Stimulated activated CD4-positive, alpha-beta T cell treated with anti-CD3 and anti-CD28 coated beads, Interleukin-1b, Interleukin-23, amount 100 ng/mL, for 1 hour (primary cell): Measurements from ENCODE around the gene SPG11.
A peak's percentile ranks its signal among the peaks of the same experiment; 100 is the strongest.
"Not testable (repeated sequence)": the region's sequence is repeated elsewhere in the genome, so short reads cannot be mapped to it uniquely, and the experiment has no call there.

Source experiments
- DNase-seq, 2 donors: peaks; one replicate each; pipeline ENCODE4 v3.0.0-alpha.2; 2020; ENCODE audit warnings: low read depth in 2 of 2

Gene SPG11

DNA sequence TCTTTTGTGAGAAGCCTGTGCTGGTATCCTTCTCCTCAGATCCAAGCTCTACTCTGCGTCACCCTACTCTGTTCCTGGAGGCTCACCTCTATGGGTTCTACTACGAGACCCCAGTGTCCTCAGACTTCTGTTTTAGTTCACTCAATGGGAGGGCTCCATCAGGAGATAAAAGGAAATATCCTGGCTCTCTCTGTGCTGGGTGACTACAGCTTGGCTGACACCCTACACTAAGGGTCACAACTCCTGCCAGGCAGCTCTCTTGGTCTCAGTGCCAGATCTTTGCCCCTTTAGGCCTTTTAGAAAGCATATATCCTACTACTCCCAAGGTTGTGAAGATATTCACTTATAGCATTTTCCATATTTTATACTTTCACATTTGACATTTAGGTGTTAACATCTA is 46.5 kb downstream of the SPG11 start:
- DNase-seq: no peak

DNA sequence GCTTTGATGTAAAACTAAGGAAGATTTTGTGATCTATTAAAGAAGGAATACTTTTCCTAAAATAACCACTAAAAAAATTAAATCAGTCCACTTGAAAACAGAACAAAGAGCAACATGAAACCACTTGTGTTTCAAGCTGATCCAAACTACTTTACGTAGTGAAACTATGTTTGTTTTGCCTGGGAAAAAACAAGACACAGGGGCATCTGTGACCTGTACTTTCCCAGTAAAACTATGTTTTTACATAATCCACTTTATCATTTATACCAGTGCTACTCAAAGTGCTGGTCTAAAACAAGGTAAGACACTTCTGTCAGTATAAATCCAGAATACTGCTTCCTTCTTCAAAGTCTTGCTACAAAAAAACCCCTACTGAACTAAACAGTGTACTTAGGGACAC is 56.7 kb downstream of the SPG11 start:
- DNase-seq: no peak

DNA sequence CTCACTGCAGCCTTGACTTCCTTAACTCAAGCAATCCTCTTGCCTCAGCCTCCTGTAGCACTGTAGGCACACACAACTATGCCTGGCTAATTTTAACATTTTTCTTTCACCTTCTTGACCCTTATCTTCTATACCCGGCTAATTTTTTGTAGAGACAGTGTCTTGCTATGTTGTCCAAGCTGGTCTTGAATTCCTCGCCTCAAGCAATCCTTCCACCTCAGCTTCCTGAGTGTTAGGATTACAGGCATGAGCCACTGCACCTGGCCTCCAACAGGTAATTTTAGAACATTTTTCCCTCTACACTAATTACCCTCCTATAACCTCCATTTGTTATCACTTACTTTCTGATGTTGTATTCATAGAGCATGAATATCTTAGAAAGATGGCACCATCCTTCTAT is 60.3 kb downstream of the SPG11 start:
- no peak for DNase-seq

DNA sequence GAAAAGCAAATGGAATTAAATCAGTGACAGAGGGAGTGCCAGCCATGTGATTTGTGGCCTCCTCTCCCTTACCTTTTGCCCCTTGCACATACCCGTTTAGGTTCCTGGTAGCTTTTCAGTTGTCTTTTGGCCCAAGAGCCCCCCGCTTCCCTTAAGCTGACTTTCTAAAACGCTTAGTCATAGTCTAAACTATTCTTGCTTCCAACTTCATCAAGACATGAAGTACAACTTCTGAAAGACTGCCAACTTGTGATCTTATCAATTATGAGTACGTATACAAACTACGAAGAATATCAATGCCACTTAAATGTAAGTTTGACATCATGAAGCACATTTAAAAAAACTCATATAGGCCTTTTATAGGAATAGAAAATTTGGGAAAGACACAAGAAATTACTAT is 64.6 kb downstream of the SPG11 start:
- DNase-seq: no peak

DNA sequence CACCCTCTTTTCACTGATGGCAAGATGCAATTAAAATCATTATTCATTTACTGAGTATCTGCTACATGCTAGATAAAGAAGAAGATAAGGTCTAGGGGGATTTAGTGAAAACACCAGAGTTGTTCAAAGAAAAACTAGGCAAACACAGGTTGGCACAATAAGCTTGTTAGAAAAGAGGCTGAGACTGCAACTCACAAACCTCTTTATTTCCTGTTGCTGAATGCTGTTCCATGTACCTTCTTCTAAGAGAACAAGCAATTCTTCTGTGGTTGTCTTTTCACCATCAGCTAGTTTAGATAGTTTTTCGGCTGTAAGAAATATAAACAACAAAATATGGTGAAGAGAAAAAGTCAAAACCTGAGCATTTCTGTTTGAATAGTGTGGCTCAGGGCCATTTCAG is 65.4 kb downstream of the SPG11 start:
- no peak for DNase-seq

DNA sequence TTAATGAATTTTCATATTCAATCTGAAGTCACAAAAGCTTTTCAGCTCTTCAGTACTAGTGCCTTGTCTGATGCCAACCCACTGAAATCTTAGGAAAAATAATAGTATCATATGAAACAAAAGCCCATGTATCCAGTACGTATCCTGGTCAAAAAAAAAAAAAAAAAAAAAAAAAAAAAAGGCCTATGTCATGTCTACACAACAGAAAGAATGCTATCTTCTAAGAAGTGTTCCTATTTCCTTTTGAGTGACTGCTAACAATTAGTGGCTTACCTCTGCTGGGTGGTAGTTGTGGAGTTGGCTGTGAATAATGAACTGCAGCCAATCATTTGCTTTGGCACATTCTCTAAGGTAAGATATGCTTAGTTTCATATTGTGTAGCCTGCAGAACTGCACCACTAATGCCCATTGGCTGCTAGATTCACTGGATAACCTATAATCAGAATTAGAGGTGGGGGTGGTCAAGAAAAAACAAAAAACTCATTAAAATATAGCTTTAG is 66.9 kb downstream of the SPG11 start:
- no peak for DNase-seq

DNA sequence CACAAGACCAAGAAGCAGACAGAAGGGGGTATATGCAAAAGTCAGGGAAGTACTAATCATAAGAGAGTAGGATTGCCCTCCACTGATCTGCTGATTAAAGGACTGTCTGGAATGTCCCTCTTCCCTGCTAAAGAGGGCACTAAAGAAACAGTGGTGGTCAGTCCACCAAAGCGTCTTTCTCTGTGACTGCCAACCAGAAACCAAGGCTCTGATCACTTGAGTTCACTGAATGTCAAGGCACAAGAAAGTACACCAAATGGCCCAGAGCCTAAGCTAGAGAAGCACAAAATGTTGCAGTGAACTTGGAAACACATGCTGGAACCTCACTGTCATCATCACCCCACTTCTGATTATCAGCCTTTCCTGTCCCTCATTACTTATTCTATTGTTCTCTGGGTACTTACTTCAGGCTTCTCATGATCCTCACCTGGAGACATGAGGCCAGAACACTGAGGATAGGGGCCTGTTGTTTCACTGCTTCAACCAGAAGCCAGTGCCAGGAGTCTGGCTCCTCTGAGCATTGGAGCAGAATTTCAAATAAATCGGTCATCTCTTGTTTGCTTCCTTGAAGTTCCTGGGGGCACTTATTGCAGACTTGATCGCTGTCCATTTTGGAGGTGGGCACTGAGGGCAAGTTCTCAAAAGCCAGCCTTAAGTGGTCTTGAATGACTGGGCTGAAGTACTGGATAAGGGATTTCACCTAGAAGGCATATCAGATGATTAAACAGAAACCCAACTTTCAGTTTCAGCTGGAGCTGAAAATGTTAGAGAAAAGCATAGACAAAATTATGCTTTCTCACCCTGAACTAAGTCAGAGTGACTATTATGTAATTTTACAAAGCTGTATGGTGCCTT is 67.6 kb downstream of the SPG11 start:
- DNase-seq: no peak

DNA sequence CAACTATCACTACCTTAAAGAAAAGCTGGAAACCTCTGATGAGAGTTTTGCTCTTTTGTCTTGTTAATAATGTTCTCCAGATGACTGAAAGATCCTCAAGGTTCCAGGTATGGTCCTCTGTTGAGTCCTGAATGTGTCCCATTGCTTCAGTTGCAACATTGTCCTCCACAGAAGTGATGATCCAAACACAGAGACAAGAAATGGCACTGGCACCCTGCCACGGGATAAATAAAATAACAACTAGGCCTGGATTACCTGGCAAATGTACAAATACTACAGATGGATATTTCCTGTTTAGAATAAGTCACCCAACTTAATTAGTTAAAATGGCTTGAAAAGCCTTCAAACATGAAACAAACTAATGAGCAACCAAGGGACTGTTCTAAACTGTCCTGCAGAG is 68.2 kb downstream of the SPG11 start:
- DNase-seq: no peak

DNA sequence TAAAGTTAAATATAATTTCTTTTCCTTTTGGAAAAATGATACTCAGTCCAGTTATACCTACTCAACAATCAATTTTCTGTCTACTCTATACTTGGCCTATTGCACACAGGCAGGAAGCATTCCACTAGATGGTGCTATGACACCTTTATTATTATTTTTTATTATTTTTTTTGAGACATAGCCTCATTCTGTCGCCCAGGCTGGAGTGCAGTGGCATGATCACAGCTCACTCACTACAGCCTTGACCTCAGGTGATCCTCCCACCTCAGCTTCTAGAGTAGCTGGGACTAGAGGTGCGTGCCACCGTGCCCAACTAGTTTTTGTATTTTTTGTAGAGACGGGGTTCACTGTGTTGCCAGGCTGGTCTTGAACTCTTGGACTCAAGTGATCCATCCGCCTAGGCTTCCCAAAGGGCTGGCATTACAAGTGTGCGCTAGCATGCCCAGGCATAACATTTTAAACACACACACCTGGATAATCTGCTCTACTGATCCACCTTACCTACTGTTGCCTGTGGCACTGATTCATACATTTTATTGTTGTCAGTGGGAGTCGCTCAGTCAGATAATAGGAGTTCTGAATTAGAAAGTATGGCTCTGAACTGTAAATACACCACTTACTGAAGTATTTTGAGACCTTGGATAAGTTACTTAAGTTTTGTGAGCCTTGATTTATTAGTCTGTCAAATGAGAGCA is 70.3 kb downstream of the SPG11 start:
- no peak for DNase-seq

DNA sequence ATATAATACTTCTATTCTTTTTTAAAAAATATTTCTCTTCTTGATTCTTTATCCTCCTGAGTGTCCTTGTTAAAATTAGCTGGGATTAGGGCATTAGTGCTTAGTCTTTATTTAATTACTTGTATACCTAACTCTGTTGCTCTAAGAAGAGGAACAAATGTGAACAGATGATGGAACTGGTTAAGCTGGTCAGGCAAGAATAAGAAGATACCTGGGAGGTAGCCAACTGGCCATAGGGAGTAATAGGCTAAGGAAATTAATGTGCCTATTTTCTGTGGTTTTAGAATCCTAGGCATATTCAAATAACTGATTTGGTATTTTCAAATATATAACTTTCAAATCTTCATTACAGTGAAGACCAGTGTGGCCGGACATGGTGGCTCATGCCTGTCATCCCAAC is 72.1 kb downstream of the SPG11 start:
- DNase-seq: no peak

DNA sequence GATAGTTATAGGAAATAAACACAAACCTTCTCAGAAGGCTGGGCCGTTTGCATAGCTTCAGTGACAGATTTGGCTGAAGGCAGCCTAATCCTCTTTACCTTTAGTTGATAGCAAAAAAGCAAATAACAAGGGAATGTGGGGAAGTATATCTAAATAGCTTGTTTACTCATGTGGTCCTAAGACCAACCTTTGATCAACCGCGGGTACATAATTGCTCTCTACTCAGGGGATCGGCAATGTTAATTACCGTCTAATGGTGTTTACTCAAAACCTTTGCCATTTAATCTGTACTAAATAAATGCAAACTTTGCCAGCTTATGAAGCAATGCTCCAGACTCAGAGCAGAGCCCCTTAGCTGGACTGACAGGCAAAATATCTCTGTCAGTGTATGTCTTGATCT is 74.9 kb downstream of the SPG11 start:
- no peak for DNase-seq

DNA sequence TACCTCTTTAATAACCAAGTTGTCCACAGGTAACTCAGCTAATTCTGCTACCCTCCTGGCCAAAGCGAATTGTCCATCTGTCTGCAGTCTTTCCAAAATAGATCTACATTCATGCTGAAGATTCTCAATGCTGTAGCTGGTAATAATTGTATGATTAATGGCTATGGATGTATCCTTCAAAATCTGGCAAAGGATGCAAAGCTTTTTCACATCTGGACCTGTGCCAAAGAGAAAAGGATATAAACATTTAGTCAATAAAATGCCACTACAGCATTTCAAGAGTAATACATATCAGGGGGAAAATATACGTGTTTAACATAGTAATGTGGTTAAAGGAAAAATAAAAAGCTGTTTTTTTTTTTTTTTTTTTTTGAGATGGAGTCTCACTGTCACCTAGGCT is 77.8 kb downstream of the SPG11 start:
- no peak for DNase-seq

DNA sequence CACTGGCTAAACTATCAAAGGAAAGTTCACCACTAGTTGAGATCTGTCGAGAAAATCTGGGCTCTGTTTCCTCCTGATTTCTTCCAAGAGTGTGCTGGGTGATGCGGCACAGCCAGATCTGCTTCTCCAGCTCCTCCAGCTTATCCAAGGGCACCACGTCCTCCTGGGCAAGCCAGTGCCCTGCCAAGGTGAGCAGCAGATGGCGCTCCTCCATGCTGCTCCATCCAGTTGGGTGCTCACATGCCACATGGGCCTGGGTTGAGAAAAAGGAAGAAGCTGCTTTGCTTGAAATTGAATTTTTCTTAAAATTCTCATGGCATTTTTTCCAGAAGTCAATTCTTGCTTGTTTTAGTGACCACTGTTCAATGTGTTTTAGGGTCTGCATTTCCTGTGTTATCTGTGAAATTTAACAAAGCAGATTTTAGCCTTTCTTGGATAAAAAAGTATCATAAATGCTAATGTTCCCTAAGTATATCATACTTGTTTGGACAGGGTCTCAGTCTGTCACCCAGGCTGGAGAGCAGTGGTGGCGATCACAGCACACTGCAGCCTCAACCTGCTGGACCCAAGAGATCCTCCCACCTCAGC is 79.2 kb downstream of the SPG11 start:
- DNase-seq: peak; percentile 24 to 25

DNA sequence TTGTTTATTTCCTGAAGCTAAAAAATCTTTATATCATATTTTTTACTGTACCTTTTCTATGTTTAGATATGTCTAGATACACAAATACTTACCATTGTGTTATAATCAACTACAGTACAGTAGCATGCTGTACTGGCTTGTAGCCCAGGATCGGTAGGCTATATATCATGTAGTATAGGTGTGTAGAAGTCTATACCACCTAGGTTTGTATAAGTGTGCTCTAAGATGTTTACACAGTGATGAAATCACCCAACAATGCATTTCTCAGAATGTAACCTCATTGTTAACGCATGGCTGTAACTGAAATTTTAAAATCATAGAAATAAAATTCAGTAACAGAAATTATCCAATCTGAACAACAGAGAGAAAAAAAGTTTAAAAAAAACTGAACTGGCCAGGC is 83.4 kb downstream of the SPG11 start:
- no peak for DNase-seq

DNA sequence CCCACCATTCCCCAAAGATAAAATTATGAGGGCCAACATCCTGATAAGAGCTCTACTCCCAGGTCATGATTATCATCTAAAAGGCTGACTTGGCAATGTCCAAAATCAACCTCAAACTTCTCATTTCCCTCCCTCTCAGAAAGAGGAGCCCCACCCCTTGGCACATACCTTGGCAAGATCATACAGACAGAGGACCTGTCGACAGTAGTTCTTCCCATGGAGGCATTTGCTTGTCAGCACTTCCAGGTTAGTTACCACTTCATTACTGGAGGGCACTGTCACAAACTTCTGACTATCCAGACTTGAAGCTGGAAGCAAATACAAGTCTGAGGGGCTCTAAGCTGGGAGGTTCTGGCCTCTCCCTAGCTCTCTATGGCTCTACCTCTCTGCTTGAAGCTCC is 88.7 kb downstream of the SPG11 start:
- DNase-seq: no peak

DNA sequence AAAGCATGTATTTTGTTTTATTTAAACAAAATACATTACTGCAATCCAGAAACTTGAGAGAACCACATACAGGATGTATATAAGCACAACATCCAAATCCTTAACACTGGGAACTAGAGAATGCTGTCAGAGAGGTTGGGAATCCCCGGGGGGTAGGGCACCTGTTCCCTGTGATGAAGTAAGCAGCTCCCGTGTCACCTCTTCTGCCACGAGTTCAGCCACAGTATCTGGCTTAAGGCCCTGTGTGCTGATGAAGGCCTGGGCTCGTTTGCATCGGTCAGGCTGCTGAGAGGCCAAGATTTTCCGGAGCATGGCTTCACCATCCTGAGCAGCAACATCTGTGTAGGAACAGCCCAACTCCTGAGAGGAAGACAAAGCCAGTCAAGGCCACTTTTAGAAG is 90.1 kb downstream of the SPG11 start:
- DNase-seq: no peak

DNA sequence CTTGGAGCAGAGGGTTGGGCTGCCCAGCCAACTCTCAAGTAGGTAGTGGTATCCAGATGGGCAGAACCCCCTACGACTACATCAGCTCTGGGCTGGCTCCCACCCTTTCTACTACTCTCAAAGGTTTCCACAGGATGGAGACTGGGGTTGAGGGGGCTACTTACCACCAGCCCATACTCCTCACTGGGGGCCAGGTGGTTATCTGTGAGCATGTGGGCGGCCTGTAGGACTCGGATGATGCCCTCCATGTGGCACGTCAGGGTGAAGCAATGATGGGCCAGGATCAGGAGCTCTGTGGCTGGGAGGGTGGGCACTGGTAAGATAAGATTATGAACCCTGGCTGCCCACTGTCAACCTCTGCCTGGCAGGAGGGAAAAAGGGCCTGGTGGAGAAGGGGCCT is 93.1 kb downstream of the SPG11 start:
- DNase-seq: no peak

DNA sequence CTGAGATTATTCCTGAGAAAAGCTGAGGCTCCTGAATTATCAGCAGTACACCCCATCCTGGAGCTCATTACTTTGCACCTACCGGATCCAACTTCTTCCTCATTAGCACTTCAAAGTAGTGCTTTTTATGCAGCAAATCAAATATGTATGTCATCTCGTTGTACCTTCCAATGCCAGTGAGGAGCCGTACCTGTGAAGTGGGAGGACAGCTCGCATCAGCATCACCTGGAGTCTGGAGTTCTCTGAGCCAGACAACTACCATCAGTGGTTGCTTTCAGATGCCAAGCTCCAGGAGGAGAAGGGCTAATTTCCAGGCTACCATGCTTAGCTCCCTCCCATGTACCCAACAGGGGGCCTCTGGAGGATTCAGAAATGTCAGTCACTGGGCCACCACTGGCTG is 94.1 kb downstream of the SPG11 start:
- no peak for DNase-seq

DNA sequence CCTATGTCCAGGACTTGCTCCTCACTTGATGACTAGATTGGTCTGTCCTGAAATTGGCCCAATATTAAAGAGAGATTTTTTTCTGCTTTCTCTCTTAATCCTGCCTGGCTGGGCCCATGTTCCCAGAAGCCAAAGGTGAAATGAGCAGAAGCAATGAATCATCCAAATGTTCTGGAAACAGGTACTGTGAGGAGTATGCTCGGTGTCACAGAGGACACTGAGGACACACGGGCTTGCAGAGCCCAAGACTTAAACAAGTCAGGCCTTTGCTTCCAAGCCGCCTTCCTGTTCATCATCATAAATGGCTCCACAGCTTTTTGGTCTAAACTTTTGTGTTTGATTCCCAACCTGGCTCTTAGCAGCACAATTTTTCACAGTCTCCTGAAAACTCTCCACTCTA is 95.1 kb downstream of the SPG11 start:
- no peak for DNase-seq

DNA sequence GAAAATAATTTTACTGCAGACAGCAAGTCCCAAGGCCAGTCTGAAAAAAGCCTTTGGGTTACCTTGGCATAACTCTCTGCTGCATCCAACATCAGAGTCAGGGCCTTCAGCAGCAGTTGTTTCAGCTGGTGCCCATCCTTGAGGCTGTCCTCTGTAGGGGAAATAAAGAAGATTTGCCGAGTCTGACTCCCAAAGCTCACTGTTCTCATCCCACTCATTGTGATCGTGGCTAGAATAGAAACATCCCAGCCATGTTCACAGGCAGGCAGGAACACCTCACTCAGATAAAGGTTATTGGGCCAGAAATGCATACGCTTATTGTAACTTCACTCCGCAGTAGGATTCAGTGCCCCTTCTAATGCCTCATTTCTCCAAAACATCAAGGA is 97.3 kb downstream of the SPG11 start:
- DNase-seq: no peak

DNA sequence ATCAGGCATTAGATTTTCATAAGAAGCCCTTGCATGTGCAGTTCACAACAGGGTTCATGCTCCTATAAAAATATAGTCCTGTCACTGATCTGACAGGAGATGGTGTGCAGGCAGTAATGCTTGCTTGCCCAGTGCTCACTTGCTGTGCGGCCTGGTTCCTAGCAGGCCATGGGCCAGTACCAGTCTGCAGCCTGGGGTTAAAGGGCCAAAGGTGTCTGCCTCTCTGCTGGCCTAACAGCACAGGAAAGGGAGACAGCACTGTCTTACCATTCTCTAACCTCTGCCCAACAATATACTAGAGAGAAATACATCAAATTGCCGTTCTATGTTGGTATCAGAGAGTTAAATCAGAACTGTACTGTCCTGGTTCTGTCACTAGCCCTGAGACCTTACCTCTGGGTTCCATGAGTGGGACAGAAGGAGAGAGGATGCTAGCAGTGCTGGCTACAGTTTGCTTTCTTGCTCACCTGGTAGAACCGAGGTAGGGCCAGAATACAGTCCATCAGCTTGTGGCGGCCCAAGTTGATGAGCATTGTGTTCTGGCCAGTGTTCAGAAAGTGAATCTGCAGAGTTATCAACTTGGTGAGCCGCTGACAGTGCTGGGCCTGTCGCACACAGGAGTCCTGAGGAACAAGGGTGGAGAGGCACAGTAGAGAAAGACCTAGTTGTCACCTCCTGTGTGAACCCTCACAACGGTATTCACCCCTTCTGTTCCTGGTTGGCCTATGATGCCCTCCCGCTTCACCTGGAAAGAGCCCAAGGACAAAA is 97.9 kb downstream of the SPG11 start:
- no peak for DNase-seq

DNA sequence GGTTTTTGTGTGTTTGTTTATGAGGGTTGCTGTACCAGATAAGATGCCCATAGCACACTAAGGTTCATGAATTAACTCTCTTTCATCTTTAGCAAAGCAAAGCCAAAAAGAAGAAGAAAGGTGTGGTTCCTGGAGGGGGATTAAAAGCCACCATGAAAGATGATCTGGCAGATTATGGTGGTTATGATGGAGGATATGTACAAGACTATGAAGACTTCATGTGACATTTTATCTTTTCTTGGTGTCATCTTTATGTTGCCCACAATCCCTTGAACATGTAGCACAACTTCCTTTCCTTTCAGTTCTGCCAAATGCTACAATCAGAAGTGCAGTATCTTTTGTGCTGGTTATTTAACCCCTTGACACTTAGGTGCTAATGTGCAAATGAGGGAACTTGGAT is 102.5 kb downstream of the SPG11 start:
- DNase-seq: not testable (repeated sequence)
